Left cardiac atrium (tissue), 4 donors: ENCODE results near the gene HSF2BP. TPM values are rescaled to one million over a fixed set of nuclear protein-coding genes. Genes with fewer than 3 reads are reported as not detected.
"Not testable (repeated sequence)": the region's sequence is repeated elsewhere in the genome, so short reads cannot be mapped to it uniquely, and the experiment has no call there.

Experiments
- ATAC-seq, 2 donors: fragments of 200-7000 bp; cut with Tn5 transposase; one replicate each; pipeline ENCODE4 v1.9.1; 2020; ENCODE audit warnings: mild to moderate bottlenecking in 2 of 2, moderate library complexity in 2 of 2
- DNase-seq: peaks from one replicate; pipeline ENCODE4 v3.0.0-alpha.2; 2020
- intact Hi-C, 2 donors: fragments of 100-400 bp; cut with DNase I; formaldehyde crosslinking; loops; one replicate each; pipeline versions ENCODE4 v1.14.1 to v1.15.1; 2022 to 2023
- total RNA-seq, 2 donors: library from RNA; stranded (reverse); fragmentation: NEBNext Ultra II Directional; extraction: Animal tissue kit (Norgen Biotek cat#: 25700); gene quantifications; one replicate each; pipeline ENCODE4 v1.2.1, GENCODE V29; 2021
- donor health status: DM: no; HTN: yes; CAD: no.
- donor health status: DM: no; HTN: yes; CAD: no; lungs with severe emphysema.
- donor health status: DM: yes; HTN: yes; CAD: no.
- donor health status: Dilated cardiomyopathy.

HSF2BP gene
- total RNA-seq, 2 donors from 2014 or later, result 0.68 TPM; not detected in 1

GRCh38 chr21:43605320-43606215, 53.7 kb downstream of the HSF2BP start:
- ATAC-seq, result no peak
- no peak for DNase-seq
- intact Hi-C loops, result loop anchor here in 1 of 2 donors (5.0 kb wide), 1 partner anchor 37 kb away; no protein-coding TSS in a partner anchor

GRCh38 chr21:43604505-43605204, 54.6 kb downstream of the HSF2BP start:
- ATAC-seq (no peak), DNase-seq (no peak)
- intact Hi-C loops, result loop anchor here in 1 of 2 donors (5.0 kb wide), 1 partner anchor 38 kb away; no protein-coding TSS in a partner anchor

- no peak for DNase-seq
- peak; percentile 10 to 20 for ATAC-seq
- intact Hi-C loops, result no loop called here
These were observed 55.4 kb downstream of the HSF2BP start for GRCh38 chr21:43603641-43604504.

GRCh38 chr21:43603233-43603626, 56.1 kb downstream of the HSF2BP start:
- ATAC-seq, result peak; percentile 43 to 61
- intact Hi-C loops, result no loop called here
- no peak for DNase-seq

DNA sequence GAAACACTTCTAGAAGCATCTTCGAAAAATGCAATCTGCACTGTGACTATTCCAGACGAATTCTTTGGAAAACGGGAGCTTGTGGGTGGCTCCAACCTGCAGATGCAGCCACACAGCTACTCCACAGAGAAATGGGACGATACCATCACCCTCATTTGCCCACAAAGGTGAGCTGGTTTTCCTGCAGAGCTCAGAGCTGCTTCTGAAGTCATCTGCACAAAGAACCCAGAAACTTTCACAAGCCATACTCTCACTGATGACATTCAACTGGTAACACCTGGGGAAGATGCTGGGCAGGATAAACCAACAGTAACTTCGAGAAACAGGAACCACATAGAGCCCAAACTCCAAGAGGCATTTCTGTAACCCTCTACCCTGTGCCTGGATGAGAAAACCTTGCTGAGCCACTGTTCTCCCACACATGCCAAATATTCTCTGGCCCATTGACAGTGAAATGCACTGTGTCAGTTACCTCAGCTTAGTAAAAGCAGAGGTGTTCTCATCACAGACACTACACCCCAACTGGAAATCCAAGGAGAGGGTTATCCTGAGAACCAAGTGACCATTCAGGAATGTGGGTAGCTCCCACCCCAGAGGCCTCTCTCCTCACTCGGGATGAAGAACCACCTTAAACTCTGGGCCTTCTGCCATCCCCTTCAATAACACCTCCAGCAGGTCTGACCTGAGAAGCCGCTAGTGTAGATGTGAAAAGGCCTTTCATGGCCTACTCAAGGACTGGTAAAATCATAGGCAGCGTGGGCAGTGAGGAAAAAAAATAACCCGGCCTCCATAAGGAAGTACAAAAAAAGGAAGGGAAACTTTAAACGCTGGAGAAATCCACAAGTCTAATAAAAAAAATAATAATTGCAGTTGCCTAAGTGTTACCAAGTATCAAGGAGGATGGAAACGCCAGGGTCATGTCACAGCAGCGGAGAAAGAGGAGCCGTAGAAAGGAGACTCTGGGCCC, 56.7 kb downstream of the HSF2BP start:
- intact Hi-C loops, result no loop called here
- peak in 1 of 2 donors; percentile 28 for ATAC-seq
- DNase-seq, result no peak

DNA sequence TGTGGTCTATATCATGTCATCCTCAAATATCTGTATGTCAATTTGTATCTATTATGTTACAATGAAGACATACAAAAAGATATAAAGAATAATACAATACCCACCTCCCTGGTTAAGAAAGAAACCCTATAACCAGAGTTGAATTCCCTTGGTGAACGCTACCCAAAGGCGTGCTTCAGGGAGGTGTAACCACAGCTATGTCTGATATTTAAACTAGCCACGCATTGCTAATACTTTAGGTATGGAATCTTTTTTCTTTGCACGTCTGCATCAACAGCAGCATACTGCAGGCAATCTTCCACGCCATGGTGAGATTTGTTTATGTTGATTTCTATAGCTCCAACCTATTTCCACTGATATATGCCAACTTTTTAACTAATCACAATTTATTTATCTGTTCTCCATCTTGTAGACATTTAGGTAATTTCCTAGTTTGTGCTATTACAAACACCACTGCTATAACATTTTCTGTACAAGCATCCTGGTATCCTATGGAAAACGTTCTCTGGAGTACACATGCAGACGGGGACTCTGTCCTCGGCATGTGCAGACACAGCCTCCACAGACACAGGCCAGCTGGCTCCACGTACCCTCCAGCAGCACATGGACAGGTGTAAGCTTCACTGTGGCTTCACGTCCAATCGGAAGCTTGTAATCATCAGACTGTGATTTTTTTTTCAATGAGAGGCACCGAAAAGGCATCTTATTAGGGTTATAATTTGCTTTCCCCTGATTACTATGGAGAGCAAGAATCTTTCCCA, 58.5 kb downstream of the HSF2BP start:
- ATAC-seq, result no peak

DNA sequence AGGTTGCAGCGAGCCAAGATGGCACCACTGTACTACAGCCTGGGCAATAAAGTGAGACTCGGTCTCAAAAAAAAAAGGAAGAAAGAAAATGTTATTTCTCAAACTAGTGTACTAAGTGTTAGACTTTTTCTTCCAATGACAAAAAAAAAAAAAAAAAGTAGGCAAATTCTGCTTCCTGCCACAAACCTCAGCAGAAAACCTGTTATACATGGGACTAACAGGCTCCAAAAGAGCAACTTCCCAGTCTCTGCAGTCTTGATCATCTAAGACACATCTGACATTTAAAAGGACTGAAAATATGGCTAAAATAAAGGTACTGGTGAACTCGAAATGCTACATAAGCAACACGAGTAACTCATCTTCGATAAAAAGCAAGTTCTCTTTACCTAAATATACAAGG, 59.6 kb downstream of the HSF2BP start:
- no peak for ATAC-seq
- intact Hi-C loops, result no loop called here
- no peak for DNase-seq

More for the DNA sequence above, 58.5 kb downstream of the HSF2BP start:
- intact Hi-C loops, result no loop called here
- DNase-seq, result no peak

DNA sequence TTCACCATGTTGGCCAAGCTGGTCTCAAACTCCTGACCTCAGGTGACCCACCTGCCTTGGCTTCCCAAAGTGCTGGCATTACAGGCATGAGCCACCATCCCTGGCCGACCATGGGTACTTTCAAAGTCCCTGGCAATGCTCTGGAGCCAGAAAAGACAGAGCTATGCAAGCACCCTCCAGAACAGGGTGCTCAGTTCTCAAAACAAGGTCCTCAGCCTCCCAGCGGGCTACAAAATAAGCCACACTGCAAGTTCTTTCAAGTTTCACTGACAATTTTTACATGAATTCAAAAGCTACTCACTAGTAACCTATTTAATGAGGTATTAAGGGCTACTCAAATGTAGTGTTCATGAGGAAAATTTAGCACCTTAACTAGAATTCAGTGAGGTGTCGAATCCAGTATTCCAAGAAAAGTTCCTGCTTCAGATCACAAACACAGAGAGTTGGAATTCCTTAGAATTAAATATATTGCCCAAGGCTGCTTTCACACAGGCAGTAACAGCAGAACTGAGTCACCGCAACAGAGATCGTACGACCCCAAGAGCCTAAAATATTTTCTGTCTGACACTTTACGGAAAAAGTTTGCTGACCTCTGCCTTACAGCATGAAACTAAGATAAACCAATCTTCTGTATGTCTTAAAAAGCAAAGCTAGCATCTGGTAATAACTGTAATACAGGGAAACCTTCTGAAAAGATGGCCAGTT, 60.7 kb downstream of the HSF2BP start:
- DNase-seq (no peak), ATAC-seq (no peak)
- intact Hi-C loops, result no loop called here

DNA sequence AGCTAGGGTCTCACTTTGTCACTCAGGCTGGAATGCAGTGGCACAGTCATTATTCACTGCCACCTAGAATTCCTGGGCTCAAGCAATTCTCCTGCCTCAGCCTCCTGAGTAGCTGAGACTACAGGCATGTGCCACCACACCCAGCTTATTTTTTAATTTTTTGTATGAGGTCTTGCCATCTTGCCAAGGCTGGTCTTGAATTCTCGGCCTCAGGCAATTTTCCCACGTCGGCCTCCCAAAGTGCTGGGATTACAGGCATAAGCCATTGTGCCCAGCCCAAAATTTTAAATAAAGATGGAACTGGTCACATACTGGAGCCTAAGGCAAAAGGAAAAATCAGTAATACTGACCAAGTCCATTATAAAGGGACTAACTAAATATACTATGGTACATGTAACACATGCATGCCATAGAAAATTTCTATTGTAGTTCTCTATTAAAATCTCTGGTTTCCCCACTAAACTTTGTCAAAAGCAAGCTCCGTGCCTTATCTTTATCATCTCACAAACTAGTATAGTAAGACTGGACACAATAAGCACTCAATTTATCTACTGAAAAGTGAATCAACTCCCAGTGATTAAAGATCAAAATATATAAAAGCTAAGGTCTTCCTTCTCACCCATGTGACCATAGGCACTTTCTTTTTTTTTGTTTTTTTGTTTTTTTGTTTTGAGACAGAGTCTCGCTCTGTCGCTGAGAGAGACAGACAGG, 61.6 kb downstream of the HSF2BP start:
- intact Hi-C loops, result no loop called here
- ATAC-seq (no peak), DNase-seq (no peak)

- no peak for DNase-seq
- intact Hi-C loops, result no loop called here
- no peak for ATAC-seq
These were observed 62.2 kb downstream of the HSF2BP start for GRCh38 chr21:43597052-43597451.

DNA sequence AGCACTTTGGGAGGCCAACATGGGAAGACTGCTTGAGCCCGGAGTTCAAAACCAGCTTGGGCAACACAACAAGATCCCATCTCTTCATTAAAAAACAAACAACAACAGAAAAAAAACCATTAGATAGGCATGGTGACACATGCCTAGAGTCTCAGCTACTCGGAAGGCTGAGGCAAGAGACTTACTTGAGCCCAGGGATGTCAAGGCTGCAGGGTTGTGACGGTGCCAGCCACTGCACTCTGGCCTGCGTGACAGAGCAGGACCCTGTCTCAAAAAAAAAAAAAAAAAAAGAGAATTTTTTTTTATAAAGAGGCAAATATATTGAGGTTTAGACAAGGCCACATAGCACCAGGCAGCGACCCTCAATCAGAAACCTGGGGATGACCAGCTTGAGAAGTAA, 62.7 kb downstream of the HSF2BP start:
- no peak for ATAC-seq
- no peak for DNase-seq
- intact Hi-C loops, result no loop called here

DNA sequence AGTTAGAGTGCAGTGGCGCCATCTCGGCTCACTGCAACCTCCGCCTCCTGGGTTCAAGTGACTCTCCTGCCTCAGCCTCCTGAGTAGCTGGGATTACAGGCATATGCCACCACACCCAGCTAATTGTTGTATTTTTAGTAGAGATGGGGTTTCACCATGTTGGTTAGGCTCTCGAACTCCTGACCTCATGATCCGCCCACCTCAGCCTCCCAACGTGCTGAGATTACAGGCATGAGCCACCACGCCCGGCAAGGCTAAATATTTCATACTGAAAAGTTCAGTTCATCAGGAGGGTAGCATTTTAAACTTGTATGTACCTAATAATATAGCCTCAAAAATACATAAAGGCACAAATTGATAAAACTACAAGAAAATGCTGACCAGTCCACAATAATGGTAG, 63.5 kb downstream of the HSF2BP start:
- DNase-seq, ATAC-seq, intact Hi-C loops: not testable (repeated sequence)

DNA sequence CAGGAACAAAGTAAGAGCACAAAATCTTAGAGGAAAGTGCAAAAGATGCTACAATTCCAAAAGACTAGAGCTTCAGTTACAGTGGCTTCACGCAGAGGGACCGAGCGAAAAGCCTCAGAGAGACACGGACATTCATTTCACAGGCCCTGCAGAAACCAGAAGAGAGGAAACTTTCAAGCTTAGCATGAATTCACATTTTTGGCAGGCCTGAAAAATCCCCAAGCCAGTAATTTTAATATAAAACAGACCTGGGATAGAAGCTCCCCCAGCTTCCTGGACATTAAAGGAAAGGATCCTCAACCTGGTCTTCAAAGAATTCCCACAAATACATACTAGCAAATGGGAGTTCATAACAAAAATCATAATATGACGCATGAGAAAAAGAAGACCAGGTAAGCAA, 66.2 kb downstream of the HSF2BP start:
- no peak for ATAC-seq
- intact Hi-C loops, result no loop called here
- DNase-seq, result no peak

- no peak for DNase-seq
- no peak for ATAC-seq
- intact Hi-C loops, result no loop called here
These were observed 67.7 kb downstream of the HSF2BP start for GRCh38 chr21:43591571-43591970.

- intact Hi-C loops, result no loop called here
These were observed 69.1 kb downstream of the HSF2BP start for GRCh38 chr21:43590194-43590593.

DNA sequence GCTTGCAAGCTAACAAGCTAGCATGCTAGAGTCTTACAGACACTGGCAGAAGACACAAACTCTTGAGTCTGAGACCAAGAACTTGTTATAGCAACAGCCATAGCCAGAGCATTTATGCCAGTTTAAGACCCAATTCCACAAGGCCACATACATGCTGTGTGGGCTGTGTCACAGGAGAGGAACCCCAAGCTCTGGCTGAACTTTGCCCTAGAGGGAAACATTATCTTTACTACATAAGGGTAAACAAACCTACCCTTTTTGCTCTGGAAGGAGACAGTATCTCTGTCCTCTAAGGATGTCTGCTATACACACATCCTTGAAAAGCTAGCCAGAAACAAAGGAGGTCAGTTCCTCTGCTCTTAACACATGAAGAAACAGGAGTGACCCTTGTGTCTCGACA, 70.3 kb downstream of the HSF2BP start:
- intact Hi-C loops, result no loop called here
- no peak for DNase-seq
- ATAC-seq, result no peak

More at GRCh38 chr21:43590194-43590593, 69.1 kb downstream of the HSF2BP start:
- DNase-seq (no peak), ATAC-seq (no peak)
